HG02798 (cell line): ENCODE data around the gene FUOM.

Source experiments
- ATAC-seq: cut with Tn5 transposase; IDR thresholded peaks from one replicate; pipeline ENCODE4 v1.9.1; 2021; ENCODE audit warnings: mild to moderate bottlenecking; ENCODE audit not compliant: unreplicated experiment, poor library complexity

The FUOM gene

DNA sequence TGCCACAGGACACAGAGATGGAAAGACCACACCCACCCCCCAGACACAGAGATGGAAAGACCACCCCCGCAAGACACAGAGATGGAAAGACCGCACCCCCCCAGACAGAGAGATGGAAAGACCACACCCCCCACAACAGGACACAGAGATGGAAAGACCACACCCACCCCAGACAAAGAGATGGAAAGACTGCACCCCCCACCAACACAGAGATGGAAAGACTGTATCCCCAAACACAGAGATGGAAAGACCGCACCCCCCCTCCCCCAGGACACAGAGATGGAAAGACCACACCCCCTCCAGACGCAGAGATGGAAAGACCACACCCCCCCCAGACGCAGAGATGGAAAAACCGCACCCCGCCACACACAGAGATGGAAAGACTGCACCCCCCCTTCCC lies 41.1 kb downstream of the FUOM start:
- ATAC-seq = no peak

DNA sequence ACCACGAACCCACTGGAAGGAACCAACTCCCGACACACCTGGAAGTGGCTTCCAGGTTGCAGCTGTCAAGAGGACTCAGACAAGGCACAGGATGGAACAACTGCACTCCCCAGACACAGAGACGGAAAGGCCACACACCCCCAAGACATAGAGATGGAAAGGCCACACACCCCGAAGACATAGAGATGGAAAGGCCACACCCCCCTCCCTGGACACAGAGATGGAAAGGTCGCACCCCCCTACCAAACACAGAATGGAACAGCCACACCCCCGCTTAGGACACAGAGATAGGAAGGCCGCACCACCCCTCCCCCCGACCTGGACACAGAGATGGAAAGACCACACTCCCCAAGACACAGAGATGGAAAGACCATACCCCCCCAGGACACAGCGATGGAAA lies 41.6 kb downstream of the FUOM start:
- no peak for ATAC-seq

DNA sequence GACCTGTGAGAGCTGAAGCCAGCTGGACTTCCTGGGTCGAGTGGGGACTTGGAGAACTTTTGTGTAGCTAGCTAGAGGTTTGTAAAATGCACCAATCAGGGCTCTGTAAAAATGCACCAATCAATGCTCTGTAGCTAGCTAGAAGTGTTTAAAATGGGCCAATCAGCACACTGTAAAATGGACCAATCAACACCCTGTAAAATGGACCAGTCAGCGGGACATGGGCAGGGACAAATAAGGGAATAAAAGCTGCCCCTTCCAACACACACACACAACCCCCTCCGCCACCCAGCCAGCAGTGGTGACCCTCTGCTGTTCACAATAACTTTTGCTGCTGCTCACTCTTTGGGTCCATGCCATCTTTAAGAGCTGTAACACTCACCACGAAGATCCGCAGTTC lies 42.0 kb downstream of the FUOM start:
- ATAC-seq = no peak

DNA sequence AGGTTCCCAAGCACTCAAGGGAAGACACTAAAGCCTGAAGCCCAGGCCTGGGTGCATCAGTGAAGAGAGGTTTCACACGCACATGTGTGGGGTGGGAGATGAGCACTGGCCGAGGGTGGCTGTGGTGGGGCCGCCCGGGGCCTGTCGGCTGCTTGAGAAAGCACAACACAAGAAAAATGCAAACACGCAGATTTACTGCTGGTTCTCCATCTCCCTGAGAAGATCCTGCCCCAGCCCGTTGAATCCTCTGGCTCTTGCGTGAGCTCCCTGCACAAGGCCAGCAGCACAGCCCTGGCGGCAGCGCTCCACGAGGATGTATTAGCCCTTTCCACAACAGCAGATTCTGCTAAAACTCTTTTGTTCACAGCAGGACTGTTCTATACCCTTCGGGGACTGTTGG lies 42.9 kb downstream of the FUOM start:
- ATAC-seq = no peak

DNA sequence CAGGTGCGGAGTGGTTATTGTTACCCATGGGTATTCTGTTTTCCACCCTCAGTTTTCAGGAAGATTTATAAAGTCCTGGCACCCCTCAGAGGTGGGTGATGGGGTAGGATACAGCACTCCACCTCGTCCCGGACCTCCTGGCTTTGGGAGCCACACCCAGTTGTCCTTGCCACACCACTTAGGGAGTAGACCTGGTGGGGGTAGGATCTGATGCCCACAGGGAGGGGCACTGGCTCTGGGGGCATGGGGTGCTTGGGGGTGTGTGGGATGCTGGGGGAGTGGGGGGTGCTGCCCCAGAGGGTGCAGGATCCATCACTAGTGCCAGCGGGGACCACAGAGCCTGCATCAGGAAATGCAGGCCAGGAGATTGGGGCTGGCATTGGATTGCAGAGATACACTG lies 44.6 kb downstream of the FUOM start:
- no peak for ATAC-seq

DNA sequence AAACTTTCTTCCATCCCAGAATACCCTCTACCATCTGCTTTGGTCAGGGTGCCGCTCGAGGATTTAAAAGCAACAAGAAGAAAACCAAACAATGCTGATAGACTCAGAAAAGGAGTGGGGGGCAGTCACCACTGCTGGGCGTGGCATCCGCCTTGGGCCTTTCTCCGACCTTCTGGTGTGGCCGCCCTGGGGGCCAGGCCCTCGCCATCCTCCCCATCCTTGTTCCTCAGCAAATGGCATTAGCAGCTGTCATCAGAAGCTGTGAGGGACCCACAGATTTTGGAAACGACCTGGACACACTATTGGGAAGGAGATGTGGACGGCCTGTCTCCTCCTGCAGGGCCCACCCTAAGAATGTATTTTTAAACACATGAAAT lies 45.1 kb downstream of the FUOM start:
- ATAC-seq = no peak

DNA sequence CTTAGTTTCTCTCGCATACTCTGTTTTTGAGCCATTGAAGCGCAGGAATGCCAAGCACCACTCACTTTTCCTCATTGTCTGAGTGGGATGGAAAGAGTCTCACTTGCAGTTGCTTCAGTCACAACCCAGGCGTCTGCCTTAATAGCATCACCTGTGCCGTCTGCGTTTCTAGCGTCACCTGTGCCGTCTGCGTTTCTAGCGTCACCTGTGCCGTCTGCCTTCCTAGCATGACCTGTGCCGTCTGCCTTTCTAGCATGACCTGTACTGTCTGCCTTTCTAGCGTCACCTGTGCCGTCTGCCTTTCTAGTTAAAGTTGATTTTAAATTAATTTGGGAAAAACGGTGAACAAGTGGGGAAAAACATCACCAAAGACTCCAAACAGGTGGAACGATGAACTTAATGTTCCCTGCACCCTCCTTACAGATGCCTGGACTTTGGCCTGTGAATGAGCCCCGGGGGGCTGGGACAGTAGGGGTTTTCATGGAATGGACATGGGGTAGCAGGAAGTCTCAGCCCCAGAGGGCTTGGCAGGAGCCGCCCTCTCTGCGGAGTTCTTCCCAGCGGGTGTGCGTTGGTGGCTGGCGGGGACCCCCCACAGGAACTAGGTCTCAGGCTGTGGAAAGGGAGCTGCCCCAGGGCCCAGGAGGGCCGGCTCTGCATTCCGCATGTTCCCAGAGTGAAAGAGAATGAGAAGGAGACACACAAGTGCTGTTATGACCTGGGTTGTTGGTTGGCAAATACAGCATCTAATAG lies 45.6 kb downstream of the FUOM start:
- ATAC-seq = no peak

DNA sequence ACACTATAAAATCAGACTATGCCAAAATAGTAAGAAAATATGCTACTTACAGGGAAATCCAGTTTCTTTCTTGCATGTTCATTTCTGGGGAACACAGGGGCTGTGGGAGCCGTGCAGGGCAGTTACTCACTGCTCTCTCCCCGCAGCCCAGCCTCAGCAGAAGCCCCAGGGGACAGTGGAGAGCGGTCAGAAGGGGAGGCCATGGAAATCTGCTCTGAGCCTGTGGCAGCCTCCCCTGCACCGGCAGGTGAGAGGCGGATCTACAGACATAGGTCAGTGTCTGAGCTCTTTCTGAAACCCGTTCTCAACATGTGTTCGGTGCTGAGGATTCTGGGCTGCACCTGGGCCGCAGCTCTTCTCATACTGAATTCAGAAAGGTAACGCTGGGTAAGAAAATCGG lies 46.2 kb downstream of the FUOM start:
- ATAC-seq = no peak

DNA sequence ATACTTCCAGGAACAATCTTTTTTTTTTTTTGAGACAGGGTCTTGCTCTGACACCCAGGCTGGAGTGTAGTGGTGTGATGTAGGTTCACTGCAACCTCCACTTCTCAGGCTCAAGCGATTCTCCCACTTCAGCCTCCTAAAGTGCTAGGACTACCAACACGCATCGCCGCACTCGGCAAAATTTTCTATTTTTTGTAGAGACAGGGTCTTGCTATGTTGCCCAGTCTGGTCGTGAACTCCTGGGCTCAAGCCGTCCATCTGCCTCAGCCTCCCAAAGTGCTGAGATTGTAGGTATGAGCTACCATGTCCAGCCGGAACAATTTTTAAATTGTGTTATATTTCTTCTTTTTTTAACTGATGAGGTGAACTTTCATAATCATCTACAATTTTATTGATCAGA lies 47.0 kb downstream of the FUOM start:
- ATAC-seq = no peak

DNA sequence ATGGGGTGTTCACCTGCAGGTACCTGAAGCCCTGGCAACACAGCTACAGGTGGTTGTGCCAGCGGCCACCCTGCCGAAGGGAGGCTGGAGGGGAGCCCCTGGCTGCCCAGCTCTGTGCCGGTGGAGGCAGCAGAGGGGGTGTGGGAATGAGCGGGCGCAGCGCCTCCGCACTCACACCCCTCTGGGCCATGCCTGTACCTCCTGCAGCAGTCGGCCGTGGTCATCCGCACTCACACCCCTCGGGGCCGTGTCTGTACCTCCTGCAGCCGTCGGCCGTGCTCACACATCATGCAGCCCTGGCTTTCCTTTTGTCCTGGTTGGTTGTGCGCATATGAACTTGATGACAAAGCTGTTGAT lies 47.4 kb downstream of the FUOM start:
- no peak for ATAC-seq

DNA sequence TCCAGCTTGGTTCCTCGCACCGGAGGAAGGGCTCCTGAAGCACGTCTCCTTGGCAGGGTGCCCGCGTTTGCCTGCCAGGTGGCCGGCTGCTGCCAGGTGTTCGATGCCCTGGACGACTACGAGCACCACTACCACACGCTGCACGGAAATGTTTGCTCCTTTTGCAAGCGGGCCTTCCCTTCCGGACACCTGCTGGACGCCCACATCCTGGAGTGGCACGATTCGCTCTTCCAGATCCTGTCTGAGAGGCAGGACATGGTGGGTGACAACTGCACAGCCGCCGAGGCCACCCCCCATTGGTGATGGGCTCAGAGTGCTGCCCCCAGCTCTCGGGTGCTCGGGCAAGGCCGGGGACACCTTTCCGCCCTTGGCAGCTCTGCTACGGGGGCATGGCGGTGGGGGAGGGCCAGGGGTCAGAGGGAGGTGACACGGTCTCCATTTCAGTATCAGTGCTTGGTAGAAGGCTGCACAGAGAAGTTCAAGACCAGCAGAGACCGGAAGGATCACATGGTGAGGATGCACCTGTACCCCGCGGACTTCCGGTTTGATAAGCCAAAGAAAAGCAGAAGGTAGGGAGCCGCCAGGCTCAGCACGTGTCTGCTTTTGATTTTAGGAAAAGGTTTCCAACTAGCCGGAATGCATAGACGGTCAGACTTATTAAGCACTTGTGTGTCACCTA lies 48.0 kb downstream of the FUOM start:
- ATAC-seq = no peak

DNA sequence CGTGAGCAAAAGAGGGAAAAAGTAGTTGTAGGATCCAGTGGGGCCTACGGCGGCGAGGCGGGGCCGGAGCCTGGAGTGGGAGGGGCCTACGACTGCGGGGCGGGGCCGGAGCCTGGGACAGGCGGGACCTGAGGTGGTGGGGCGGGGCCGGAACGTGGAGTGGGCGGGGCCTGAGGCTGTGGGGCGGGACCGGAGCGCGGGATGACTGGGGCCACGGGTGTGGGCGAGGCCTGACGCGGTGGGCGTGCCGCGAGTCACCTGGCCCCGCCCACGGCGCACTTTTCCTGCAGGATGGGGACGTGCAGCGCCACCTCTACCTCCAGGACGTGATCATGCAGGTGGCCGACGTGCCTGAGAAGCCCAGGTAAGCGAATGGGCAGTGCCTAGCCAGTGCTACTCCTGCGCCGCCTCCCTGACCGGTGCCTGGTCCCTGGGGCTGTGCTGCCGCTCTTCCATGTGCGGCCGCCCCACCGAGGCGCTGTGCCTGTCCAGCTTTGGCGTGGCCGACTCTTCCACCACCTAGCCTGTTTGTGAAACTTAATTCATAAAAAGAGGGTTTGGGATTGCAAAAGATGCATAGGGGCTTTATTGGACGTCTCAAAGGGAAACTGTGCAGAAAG lies 48.6 kb downstream of the FUOM start:
- peak; percentile 80 for ATAC-seq

DNA sequence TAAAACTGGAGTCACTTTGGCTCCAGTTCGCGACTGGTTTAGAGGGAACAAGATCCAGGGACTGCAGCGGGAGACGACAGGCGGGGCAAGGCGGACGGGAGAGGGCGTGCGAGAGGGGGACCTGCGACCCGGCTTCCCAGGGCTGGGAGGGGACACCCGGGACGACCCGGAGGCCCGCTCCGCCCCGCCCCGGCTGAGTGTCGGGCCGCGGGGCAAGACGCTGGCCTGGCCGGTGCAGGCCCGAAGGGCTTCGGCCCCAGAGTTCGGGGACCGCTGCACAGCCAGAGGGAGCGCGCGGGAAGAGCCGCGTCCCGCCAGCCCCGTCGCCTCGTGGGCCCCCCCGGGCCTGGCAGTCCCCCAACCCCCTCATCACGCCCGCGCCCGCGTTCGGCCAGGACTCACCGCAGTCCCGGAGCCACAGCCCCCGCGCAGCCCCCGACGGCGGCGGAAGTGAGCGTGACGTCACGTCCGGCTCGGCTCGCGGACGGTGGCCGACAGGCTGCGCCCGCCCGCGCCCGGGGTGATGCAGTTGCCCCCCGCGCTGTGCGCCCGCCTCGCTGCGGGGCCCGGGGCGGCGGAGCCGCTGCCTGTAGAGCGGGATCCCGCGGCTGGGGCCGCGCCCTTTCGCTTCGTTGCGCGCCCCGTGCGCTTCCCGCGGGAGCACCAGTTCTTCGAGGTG lies 49.3 kb downstream of the FUOM start, which contains the start of the genes TUBGCP2 and ZNF511:
TUBGCP2 (minus strand) TSS at position 452 of the 679 bp plus-strand sequence. CDS start 5,931 bp downstream, outside the sequence.
ZNF511 (plus strand) TSS at position 494 of the 679 bp plus-strand sequence; CDS start at position 524, 30 bp downstream.
- ATAC-seq = peak; percentile 84

DNA sequence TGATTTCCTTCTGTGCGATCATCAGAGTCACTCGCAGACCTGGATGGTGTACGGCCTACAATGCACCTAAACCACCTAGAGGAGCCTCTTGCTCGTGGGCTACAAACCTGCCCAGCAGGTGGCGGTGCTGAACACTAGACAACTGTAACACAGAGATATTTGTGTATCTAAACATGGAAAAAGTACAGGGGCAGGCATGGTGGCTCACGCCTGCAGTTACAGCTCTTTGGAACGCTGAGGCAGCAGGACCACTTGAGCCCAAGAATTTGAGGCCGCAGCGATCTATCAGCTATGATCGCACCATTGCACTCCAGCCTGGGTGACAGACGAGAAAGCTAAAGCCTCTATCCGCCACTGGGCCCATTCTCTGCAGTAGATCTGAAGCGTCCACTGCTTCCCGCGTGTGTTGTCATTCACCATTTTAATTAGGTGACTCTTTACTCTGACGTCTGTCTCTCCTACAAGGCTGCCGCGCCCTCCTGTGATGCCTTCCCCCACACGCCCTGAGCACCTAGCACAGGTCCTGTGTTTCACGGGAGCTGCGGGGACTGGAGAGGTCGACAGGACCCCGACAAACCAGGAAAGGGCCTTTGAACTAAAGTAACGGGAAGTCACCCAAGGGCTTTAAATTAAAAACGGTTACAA lies 49.9 kb downstream of the FUOM start:
- ATAC-seq = peak; percentile 39

DNA sequence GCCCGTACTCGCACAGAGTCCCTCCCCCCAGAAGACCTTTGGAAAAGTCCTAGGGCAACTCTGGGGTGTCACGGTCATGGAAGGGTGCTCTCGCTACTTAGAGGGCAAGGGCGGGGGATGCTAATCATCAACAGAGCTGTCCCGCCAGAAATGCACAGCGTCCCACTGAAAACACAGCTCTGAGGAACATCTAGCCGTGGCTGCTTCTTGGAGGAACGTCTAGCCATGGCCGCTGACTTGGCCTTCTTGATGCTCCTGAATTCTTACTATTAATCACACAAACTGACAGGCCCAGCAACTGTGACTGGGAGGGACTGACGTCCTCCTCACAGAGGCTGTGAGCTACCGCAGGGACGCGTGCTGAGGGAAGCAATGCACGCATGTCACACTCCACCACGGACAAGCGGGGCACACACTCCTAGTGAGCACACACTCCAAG lies 50.9 kb downstream of the FUOM start:
- ATAC-seq = no peak

DNA sequence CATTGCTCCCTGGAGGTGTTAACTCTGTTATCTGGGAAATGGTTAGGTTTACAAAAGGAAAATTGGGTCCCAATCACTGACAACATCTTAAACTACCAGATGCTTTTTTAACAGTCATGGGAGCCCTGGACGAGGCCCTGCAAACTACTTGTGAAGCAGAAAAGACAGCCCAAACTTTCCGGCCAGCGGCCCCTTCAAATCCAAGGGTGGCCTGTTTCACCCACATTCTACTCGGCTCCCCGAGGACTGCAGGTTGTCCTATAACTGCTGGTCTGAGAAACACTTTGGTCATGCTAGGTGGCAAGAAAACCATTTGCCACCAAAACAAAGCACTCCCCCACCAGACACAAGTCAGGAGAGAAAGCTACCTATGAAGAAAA lies 51.7 kb downstream of the FUOM start:
- ATAC-seq = no peak
